H1 (cell line): ENCODE measurements around the gene PACSIN1. TPM values are rescaled to one million over a fixed set of nuclear protein-coding genes. Genes with fewer than 3 reads are reported as not detected.

Experiments
- EGR1 ChIP-seq: IDR thresholded peaks from 2 replicates; pipeline ENCODE4 v1.6.1; 2011; ENCODE audit warnings: low read depth, low read length, borderline replicate concordance
- polyA plus RNA-seq, 7 experiments: library from polyadenylated mRNA; depleted of rRNA in 3 of 7; stranded (reverse) in 5 of 7; unstranded in 2 of 7; fragments of >200 nt in 5 of 7; fragments of 200-250 nt in 2 of 7; gene quantifications; 1 replicate in 5 of 7; 2 replicates in 1 of 7; 4 replicates in 1 of 7; pipeline versions ENCODE4 v1.2.1 to v1.2.3, GENCODE V29; 2011 to 2013; ENCODE audit warnings: missing spikeins in 2 of 7, mixed read lengths in 2 of 7
- total RNA-seq: library from RNA; stranded (reverse); fragmentation: NEBNext Ultra II Directional; extraction: Animal tissue kit (Norgen Biotek cat#: 25700); gene quantifications from 2 replicates; pipeline ENCODE4 v1.2.1, GENCODE V29; 2021

The PACSIN1 gene
- total and polyA plus RNA-seq, 2 of the 8 experiments (the other 6 are each of a cell fraction or from before 2014, with no cell fraction given): 5.9 to 11.1 TPM

DNA sequence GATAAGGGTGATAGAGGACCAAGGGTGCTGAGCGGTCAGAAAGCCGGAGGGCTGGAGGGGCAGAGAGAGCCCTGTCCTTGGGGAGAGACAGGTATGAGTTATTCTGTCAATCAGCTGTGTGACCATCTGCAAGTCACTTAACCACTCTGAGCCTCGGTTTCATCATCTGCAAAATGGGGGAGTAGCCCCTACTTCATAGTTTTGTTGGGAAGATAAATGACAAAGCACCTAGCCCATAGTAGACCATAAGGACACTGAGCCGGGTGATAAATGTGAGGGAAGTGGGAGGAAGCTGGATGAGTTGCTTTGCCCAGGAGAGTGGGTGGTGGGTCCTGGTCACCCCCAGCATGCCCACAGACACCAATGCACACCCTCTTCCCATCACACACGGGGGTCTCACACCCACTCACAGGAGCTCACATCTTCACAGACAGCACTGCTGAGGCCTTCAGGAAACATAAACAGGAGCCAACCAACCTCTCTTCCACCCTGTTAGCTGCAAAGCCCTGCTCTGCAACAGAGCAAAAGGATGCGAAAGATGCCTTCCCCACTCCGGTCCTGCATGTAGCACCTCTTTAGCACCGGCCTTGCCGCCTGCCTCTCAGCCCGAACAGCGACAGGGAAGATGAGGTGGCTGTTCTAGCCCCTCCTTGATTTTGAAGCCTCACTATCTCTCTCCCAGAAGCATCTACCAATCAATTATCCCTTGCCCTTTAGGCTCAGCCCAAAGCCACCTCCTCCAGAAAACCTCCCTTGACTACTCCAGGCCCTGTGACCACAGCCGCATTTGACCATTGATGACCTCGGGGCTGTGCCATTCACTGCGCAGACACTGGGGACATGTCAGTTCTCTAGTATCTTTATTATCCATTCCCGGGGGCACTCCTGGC, 71.3 kb downstream of the PACSIN1 start (continued):
- TF ChIP-seq EGR1: no peak
